Astrocyte of the spinal cord (primary cell): ENCODE results near the gene LAMB2.
A peak's percentile ranks its signal among the peaks of the same experiment; 100 is the strongest.

Experiments used
- DNase-seq: peaks from one replicate; pipeline ENCODE4 v3.0.0; 2011; ENCODE audit warnings: low read depth, low spot score
- H3K4me3 ChIP-seq: 2 replicates; pipeline ENCODE4 v1.5.1; 2011; ENCODE audit warnings: low read depth, mild to moderate bottlenecking, low read length, moderate library complexity
- in situ Hi-C: cut with HindIII; loops from 2 replicates; pipeline ENCODE4 v1.10.0; 2017; ENCODE audit warnings: low sequenced_read_pairs
- TF ChIP-seq, protein P1 (sequence below): IDR thresholded peaks from 2 replicates; pipeline ENCODE4 v1.5.1; 2012; ENCODE audit warnings: low read depth, mild to moderate bottlenecking, low read length, inconsistent platforms

LAMB2 gene

GRCh38 chr3:49093853-49094767 lies 38.7 kb downstream of the LAMB2 start, which contains the start of gene QRICH1:
QRICH1 (minus strand) TSS chr3:49094071; CDS start chr3:49077017, 17,054 bp downstream.
- TF ChIP-seq, protein P1, sequence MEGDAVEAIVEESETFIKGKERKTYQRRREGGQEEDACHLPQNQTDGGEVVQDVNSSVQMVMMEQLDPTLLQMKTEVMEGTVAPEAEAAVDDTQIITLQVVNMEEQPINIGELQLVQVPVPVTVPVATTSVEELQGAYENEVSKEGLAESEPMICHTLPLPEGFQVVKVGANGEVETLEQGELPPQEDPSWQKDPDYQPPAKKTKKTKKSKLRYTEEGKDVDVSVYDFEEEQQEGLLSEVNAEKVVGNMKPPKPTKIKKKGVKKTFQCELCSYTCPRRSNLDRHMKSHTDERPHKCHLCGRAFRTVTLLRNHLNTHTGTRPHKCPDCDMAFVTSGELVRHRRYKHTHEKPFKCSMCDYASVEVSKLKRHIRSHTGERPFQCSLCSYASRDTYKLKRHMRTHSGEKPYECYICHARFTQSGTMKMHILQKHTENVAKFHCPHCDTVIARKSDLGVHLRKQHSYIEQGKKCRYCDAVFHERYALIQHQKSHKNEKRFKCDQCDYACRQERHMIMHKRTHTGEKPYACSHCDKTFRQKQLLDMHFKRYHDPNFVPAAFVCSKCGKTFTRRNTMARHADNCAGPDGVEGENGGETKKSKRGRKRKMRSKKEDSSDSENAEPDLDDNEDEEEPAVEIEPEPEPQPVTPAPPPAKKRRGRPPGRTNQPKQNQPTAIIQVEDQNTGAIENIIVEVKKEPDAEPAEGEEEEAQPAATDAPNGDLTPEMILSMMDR = peak; percentile 70
- in situ Hi-C loops = no loop called here
- DNase-seq = peak; percentile 99
- peak within 1 kb of the TSS; percentile 97 for H3K4me3 ChIP-seq

GRCh38 chr3:49092938-49093852 lies 39.7 kb downstream of the LAMB2 start:
- peak overlapping the region; percentile 97 for H3K4me3 ChIP-seq
- TF ChIP-seq, protein P1 = no peak
- in situ Hi-C loops = no loop called here

GRCh38 chr3:49081429-49081828 lies 51.4 kb downstream of the LAMB2 start:
- no peak overlapping the region for H3K4me3 ChIP-seq
- TF ChIP-seq, protein P1 = no peak
- DNase-seq = no peak
- in situ Hi-C loops = no loop called here

More at GRCh38 chr3:49092938-49093852, 39.7 kb downstream of the LAMB2 start:
- peak; percentile 82 for DNase-seq

DNA sequence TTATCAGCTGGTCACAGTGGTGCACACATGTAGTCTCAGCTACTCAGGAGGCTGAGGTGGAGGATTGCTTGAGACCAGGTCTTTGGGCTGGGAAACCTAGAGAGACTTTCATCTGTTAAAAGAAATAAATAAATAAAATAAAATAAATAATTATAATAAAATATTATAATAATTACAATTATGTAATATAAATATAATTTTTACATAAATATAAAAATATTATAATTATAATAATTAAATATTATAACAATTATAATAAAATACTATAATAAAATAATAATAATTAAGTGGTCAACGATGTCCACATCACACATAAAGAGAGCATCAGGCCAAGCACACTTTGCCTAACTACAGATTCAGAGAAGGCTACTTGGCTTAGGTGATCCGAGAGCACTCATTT lies 53.6 kb downstream of the LAMB2 start:
- no peak overlapping the region for H3K4me3 ChIP-seq
- in situ Hi-C loops = no loop called here
- TF ChIP-seq, protein P1 = no peak
- DNase-seq = no peak

DNA sequence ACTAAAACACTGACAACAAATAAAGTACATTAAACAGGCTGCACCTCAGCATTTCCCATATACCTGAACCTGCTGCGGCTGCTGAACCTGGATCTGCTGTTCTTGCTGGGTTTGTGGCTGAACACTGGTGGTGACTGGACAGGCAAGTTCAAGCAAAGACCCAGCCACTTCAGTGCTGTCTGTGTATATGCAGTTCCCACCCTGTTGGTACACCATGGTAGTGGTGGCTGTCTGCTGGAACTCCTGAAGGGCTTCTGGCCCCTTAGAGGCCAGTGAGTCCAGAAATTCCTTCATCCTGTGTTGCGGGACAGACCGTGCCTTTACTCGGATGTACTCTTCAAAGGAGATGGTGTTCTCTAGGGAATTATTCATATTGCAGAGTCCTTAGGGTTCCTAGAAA lies 56.2 kb downstream of the LAMB2 start:
- DNase-seq = no peak
- in situ Hi-C loops = no loop called here
- H3K4me3 ChIP-seq = no peak overlapping the region
- TF ChIP-seq, protein P1 = no peak

GRCh38 chr3:49076116-49076515 lies 56.7 kb downstream of the LAMB2 start:
- TF ChIP-seq, protein P1 = no peak
- in situ Hi-C loops = no loop called here
- DNase-seq = no peak
- no peak overlapping the region for H3K4me3 ChIP-seq
